GM23338 (cell line): ENCODE measurements around the gene TRIO. TPM values are rescaled to one million over a fixed set of nuclear protein-coding genes. Genes with fewer than 3 reads are reported as not detected.
A peak's percentile ranks its signal among the peaks of the same experiment; 100 is the strongest.

ENCODE experiments used
- ATAC-seq: fragments of 200-7000 bp; cut with Tn5 transposase; 3 replicates; pipeline ENCODE4 v1.9.1; 2020
- DNase-seq: peaks from one replicate; pipeline ENCODE4 v3.0.0-alpha.2; 2015; ENCODE audit warnings: low spot score
- H2AFZ ChIP-seq: fragments of 200-600 bp; sonication (generic); 2 replicates; pipeline ENCODE4 v1.8.0; 2016; ENCODE audit warnings: antibody characterized with exemption, mild to moderate bottlenecking, moderate library complexity
- H3F3A ChIP-seq: fragments of 200-600 bp; sonication (generic); replicated peaks from 2 replicates; pipeline ENCODE4 v1.8.0; 2017; ENCODE audit warnings: antibody characterized with exemption, mixed run types, low read depth
- H3K27ac ChIP-seq: fragments of 200-600 bp; sonication (generic); 2 replicates; pipeline ENCODE4 v1.6.1; 2016; ENCODE audit warnings: low read depth
- H3K27me3 ChIP-seq: fragments of 200-600 bp; sonication (generic); 2 replicates; pipeline ENCODE4 v1.8.0; 2016; ENCODE audit warnings: mild to moderate bottlenecking, mixed run types, moderate library complexity; ENCODE audit not compliant: insufficient read depth
- H3K36me3 ChIP-seq: fragments of 200-600 bp; sonication (generic); 2 replicates; pipeline ENCODE4 v1.8.0; 2016; ENCODE audit warnings: mild to moderate bottlenecking; ENCODE audit not compliant: insufficient read depth
- H3K4me1 ChIP-seq: fragments of 200-600 bp; sonication (generic); 2 replicates; pipeline ENCODE4 v1.8.0; 2016; ENCODE audit warnings: mild to moderate bottlenecking, moderate library complexity; ENCODE audit not compliant: insufficient read depth
- H3K4me2 ChIP-seq: fragments of 200-600 bp; sonication (generic); 2 replicates; pipeline ENCODE4 v1.7.1; 2017; ENCODE audit warnings: mixed run types
- H3K4me3 ChIP-seq: fragments of 200-600 bp; sonication (generic); 2 replicates; pipeline ENCODE4 v1.6.1; 2016; ENCODE audit warnings: mixed run types
- H3K79me2 ChIP-seq: fragments of 200-600 bp; sonication (generic); replicated peaks from 2 replicates; pipeline ENCODE4 v1.8.0; 2017; ENCODE audit warnings: mild to moderate bottlenecking; ENCODE audit not compliant: insufficient read depth
- H3K9me2 ChIP-seq: fragments of 200-600 bp; sonication (generic); 2 replicates; pipeline ENCODE4 v1.8.0; 2017; ENCODE audit not compliant: insufficient read depth
- H4K20me1 ChIP-seq: fragments of 200-600 bp; sonication (generic); replicated peaks from 2 replicates; pipeline ENCODE4 v1.8.0; 2017; ENCODE audit warnings: mild to moderate bottlenecking; ENCODE audit not compliant: insufficient read depth
- H3K27ac Mint-ChIP-seq: 2 replicates; pipeline ENCODE4 v1.8.0; 2020; ENCODE audit warnings: inconsistent platforms, mild to moderate bottlenecking, moderate library complexity, mixed read lengths
- H3K27me3 Mint-ChIP-seq: 3 replicates; pipeline ENCODE4 v1.8.0; 2022; ENCODE audit warnings: low read depth, mild to moderate bottlenecking, moderate library complexity, mixed read lengths, inconsistent platforms; ENCODE audit not compliant: insufficient read depth, poor library complexity
- H3K36me3 Mint-ChIP-seq: 3 replicates; pipeline ENCODE4 v1.8.0; 2021; ENCODE audit warnings: low read depth, mild to moderate bottlenecking, inconsistent platforms, moderate library complexity, mixed read lengths
- H3K4me1 Mint-ChIP-seq: 3 replicates; pipeline ENCODE4 v1.8.0; 2020; ENCODE audit warnings: mild to moderate bottlenecking, inconsistent platforms, mixed read lengths
- H3K4me3 Mint-ChIP-seq: 3 replicates; pipeline ENCODE4 v1.8.0; 2021; ENCODE audit warnings: moderate library complexity, mild to moderate bottlenecking, inconsistent platforms, mixed read lengths
- H3K9me3 Mint-ChIP-seq: 3 replicates; pipeline ENCODE4 v1.8.0; 2020; ENCODE audit warnings: moderate library complexity, mild to moderate bottlenecking, inconsistent platforms, mixed read lengths
- CTCF ChIP-seq, 2 experiments: fragments of 200-600 bp in 1 of 2; sonication (generic) in 1 of 2; conservative IDR thresholded peaks; 2 replicates each; pipeline versions ENCODE4 v1.5.1 to v1.6.1; 2016 to 2017; ENCODE audit warnings: antibody characterized with exemption in 2 of 2, low read depth in 2 of 2, mild to moderate bottlenecking in 2 of 2, moderate library complexity in 1 of 2
- EZH2 ChIP-seq: fragments of 200-600 bp; sonication (generic); IDR thresholded peaks from one replicate; pipeline ENCODE4 v1.8.0; 2017; ENCODE audit warnings: antibody characterized with exemption, mild to moderate bottlenecking, low read depth; ENCODE audit not compliant: unreplicated experiment
- EZH2phosphoT487 ChIP-seq: fragments of 200-600 bp; sonication (generic); IDR thresholded peaks from one replicate; pipeline ENCODE4 v1.8.1; 2018; ENCODE audit warnings: antibody characterized with exemption; ENCODE audit not compliant: unreplicated experiment
- JUNB ChIP-seq: IDR thresholded peaks from one replicate; pipeline ENCODE4 v1.6.1; 2016; ENCODE audit warnings: antibody characterized with exemption; ENCODE audit not compliant: unreplicated experiment
- ZNF114 ChIP-seq: fragments of 250-450 bp; sonication (Bioruptor Pico); IDR thresholded peaks from 2 replicates; pipeline ENCODE4 v1.5.0; 2020; ENCODE audit warnings: mild to moderate bottlenecking, moderate library complexity
- ZNF331 ChIP-seq: fragments of 250-450 bp; sonication (Bioruptor Pico); IDR thresholded peaks from 2 replicates; pipeline ENCODE4 v1.5.0; 2020; ENCODE audit warnings: low read depth, mild to moderate bottlenecking, moderate library complexity
- polyA plus RNA-seq: library from polyadenylated mRNA; unstranded; fragments of >200 nt; fragmentation: Nextera tagmentation; extraction: Ambion mirVana; gene quantifications from 2 replicates; pipeline ENCODE4 v1.2.1, GENCODE V29; 2016
- total RNA-seq: library from RNA; depleted of rRNA; stranded (reverse); fragments of >200 nt; shearing (Covaris generic); gene quantifications from 2 replicates; pipeline ENCODE4 v1.2.3, GENCODE V29; 2014
- TF ChIP-seq, protein P1 (sequence below): fragments of 250-450 bp; sonication (Bioruptor Pico); IDR thresholded peaks from 2 replicates; pipeline ENCODE4 v1.5.0; 2020; ENCODE audit warnings: mild to moderate bottlenecking, moderate library complexity
- TF ChIP-seq, protein P2 (sequence below): IDR thresholded peaks from 2 replicates; pipeline ENCODE4 v1.6.1; 2016; ENCODE audit warnings: antibody characterized with exemption

TRIO gene
- total and polyA plus RNA-seq, 2 experiments from 2014 or later, result 13.8 to 113 TPM

DNA sequence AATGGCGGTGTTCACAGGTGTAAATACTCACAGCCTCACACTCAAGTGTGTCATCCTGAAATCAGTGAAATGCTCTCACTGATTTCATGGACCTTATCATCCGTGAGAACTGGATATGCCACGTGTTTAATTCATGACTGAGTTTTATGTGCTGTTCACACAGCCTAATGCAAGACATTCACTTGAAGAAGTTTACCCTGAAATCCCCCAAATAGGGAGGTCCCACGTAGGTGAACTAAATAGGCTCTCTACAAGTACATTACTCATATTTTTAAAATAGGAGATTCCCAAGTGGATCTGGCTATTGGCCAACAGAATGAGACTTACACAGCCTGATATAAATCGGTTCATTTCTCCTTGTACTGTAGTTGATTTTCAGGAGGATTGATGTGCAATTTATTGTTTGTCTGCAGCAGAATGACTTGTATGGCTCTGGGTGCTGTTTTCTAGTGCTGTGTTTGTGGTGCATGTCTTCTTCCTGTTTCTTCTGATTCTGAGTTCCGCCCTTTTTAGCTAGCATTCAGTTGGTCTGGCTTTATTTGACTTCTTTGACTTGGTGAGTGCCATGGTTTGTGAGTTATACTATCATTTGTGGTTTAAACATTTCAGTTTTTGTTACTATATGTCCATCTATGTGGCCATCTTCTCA lies 25.1 kb downstream of the TRIO start (continued):
- TF ChIP-seq, protein P1, sequence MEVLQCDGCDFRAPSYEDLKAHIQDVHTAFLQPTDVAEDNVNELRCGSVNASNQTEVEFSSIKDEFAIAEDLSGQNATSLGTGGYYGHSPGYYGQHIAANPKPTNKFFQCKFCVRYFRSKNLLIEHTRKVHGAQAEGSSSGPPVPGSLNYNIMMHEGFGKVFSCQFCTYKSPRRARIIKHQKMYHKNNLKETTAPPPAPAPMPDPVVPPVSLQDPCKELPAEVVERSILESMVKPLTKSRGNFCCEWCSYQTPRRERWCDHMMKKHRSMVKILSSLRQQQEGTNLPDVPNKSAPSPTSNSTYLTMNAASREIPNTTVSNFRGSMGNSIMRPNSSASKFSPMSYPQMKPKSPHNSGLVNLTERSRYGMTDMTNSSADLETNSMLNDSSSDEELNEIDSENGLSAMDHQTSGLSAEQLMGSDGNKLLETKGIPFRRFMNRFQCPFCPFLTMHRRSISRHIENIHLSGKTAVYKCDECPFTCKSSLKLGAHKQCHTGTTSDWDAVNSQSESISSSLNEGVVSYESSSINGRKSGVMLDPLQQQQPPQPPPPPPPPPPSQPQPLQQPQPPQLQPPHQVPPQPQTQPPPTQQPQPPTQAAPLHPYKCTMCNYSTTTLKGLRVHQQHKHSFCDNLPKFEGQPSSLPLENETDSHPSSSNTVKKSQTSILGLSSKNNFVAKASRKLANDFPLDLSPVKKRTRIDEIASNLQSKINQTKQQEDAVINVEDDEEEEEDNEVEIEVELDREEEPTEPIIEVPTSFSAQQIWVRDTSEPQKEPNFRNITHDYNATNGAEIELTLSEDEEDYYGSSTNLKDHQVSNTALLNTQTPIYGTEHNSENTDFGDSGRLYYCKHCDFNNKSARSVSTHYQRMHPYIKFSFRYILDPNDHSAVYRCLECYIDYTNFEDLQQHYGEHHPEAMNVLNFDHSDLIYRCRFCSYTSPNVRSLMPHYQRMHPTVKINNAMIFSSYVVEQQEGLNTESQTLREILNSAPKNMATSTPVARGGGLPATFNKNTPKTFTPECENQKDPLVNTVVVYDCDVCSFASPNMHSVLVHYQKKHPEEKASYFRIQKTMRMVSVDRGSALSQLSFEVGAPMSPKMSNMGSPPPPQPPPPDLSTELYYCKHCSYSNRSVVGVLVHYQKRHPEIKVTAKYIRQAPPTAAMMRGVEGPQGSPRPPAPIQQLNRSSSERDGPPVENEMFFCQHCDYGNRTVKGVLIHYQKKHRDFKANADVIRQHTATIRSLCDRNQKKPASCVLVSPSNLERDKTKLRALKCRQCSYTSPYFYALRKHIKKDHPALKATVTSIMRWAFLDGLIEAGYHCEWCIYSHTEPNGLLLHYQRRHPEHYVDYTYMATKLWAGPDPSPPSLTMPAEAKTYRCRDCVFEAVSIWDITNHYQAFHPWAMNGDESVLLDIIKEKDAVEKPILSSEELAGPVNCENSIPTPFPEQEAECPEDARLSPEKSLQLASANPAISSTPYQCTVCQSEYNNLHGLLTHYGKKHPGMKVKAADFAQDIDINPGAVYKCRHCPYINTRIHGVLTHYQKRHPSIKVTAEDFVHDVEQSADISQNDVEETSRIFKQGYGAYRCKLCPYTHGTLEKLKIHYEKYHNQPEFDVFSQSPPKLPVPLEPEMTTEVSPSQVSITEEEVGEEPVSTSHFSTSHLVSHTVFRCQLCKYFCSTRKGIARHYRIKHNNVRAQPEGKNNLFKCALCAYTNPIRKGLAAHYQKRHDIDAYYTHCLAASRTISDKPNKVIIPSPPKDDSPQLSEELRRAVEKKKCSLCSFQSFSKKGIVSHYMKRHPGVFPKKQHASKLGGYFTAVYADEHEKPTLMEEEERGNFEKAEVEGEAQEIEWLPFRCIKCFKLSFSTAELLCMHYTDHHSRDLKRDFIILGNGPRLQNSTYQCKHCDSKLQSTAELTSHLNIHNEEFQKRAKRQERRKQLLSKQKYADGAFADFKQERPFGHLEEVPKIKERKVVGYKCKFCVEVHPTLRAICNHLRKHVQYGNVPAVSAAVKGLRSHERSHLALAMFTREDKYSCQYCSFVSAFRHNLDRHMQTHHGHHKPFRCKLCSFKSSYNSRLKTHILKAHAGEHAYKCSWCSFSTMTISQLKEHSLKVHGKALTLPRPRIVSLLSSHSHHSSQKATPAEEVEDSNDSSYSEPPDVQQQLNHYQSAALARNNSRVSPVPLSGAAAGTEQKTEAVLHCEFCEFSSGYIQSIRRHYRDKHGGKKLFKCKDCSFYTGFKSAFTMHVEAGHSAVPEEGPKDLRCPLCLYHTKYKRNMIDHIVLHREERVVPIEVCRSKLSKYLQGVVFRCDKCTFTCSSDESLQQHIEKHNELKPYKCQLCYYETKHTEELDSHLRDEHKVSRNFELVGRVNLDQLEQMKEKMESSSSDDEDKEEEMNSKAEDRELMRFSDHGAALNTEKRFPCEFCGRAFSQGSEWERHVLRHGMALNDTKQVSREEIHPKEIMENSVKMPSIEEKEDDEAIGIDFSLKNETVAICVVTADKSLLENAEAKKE (CRISPR knock-in tag), result no peak
- TF ChIP-seq ZNF331 (CRISPR knock-in tag) (no peak), EZH2phosphoT487 (no peak), ZNF114 (CRISPR knock-in tag) (no peak), EZH2 (no peak)

DNA sequence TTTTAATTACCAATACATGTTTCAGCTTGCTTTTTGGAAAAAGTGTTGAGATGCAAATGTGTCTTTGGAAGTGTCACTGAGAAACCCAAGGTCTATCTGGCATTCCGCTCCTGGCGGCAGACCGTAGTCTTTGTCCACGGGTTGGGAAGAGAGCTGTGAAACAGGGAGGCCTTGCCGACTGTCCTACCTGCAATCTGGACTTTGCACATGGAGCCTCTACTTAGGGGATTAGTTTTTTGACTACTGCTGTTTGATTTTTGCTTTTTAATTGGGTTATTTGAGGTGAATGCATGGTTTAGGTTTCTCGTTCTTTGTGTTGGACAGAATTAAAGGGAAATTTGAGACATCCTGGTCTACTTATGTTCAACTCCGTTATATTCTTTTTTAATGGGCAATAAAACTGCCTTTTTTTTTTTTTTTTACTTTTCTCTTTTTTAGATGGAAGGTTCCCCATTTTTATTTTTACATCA lies 25.7 kb downstream of the TRIO start:
- Histone ChIP-seq H3K4me2 (no peak overlapping the region), H2AFZ (no peak overlapping the region), H3K4me1 (peaks cover 58% of the 10 kb centered on the region), H3K27ac (no peak overlapping the region; the same call in 1 of the 2 replicates), H3K79me2 (peaks cover 100% of the 10 kb centered on the region), H4K20me1 (peaks cover 27% of the 10 kb centered on the region), H3K9me2 (no peaks in the 10 kb centered on the region), H3K36me3 (no peaks in the 10 kb centered on the region), H3K4me3 (no peak overlapping the region), H3F3A (no peaks in the 10 kb centered on the region), H3K27me3 (no peaks in the 10 kb centered on the region)
- H3K4me1 Mint-ChIP-seq, result peaks cover 77% of the 10 kb centered on the region
- H3K4me3 Mint-ChIP-seq, result no peak overlapping the region
- peaks cover 11% of the 10 kb centered on the region for H3K27me3 Mint-ChIP-seq
- ATAC-seq (peak; percentile 39), DNase-seq (no peak)
- peak overlapping the region; percentile 2 for H3K27ac Mint-ChIP-seq
- TF ChIP-seq CTCF (conservative IDR thresholded peaks at IDR 0.05; ENCODE audit: low read depth in 2 of 2), result no peak
- TF ChIP-seq, protein P2, sequence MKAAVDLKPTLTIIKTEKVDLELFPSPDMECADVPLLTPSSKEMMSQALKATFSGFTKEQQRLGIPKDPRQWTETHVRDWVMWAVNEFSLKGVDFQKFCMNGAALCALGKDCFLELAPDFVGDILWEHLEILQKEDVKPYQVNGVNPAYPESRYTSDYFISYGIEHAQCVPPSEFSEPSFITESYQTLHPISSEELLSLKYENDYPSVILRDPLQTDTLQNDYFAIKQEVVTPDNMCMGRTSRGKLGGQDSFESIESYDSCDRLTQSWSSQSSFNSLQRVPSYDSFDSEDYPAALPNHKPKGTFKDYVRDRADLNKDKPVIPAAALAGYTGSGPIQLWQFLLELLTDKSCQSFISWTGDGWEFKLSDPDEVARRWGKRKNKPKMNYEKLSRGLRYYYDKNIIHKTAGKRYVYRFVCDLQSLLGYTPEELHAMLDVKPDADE, result no peak
- TF ChIP-seq EZH2, result no peak
- no peak for TF ChIP-seq ZNF114 (CRISPR knock-in tag)
- TF ChIP-seq JUNB, result no peak
- peaks cover 2% of the 10 kb centered on the region; the same call in 1 of the 3 replicates for H3K9me3 Mint-ChIP-seq
- H3K36me3 Mint-ChIP-seq, result peaks cover 9% of the 10 kb centered on the region; the same call in 2 of the 3 replicates
